Neutrophil (primary cell): ENCODE data around the gene UBE2D4.

Source experiments
- H3K27ac ChIP-seq: fragments of 200-600 bp; sonication (generic); 2 replicates; pipeline ENCODE4 v1.5.1; 2016; ENCODE audit warnings: mild to moderate bottlenecking, moderate library complexity
- H3K27me3 ChIP-seq: fragments of 200-600 bp; sonication (generic); 2 replicates; pipeline ENCODE4 v1.6.0; 2016; ENCODE audit warnings: mild to moderate bottlenecking
- H3K36me3 ChIP-seq: fragments of 200-600 bp; sonication (generic); 2 replicates; pipeline ENCODE4 v1.5.1; 2017
- H3K4me1 ChIP-seq, 2 experiments: fragments of 200-600 bp in 1 of 2; sonication (generic) in 1 of 2; 1 replicate in 1 of 2; 2 replicates in 1 of 2; pipeline versions ENCODE4 v1.5.1 to v1.6.1; 2013 to 2016; ENCODE audit warnings: low read depth in 1 of 2, low read length in 1 of 2, mild to moderate bottlenecking in 1 of 2, moderate library complexity in 1 of 2; ENCODE audit not compliant: control insufficient read depth in 1 of 2, insufficient read depth in 1 of 2
- H3K4me3 ChIP-seq, 2 experiments: fragments of 200-600 bp in 1 of 2; sonication (generic) in 1 of 2; 1 replicate in 1 of 2; 2 replicates in 1 of 2; pipeline ENCODE4 v1.5.1; 2013 to 2016; ENCODE audit warnings: low read depth in 1 of 2, low read length in 1 of 2, mild to moderate bottlenecking in 1 of 2, moderate library complexity in 1 of 2
- H3K9me3 ChIP-seq: fragments of 200-600 bp; sonication (generic); 2 replicates; pipeline ENCODE4 v1.5.1; 2016
- CTCF ChIP-seq: fragments of 200-600 bp; sonication (generic); IDR thresholded peaks from 2 replicates; pipeline ENCODE4 v1.5.1; 2016; ENCODE audit warnings: antibody characterized with exemption

Gene UBE2D4

GRCh38 chr7:43921423-43921822 is 4.8 kb upstream of the UBE2D4 start:
- H3K27me3 ChIP-seq = no peaks in the 10 kb centered on the region
- TF ChIP-seq CTCF = no peak
- no peak overlapping the region for H3K4me3 ChIP-seq
- H3K27ac ChIP-seq = no peak overlapping the region
- H3K36me3 ChIP-seq = no peaks in the 10 kb centered on the region
- H3K9me3 ChIP-seq = no peaks in the 10 kb centered on the region
- H3K4me1 ChIP-seq = peaks cover 9 to 12% of the 10 kb centered on the region in 2 experiments

- no peaks in the 10 kb centered on the region for H3K36me3 ChIP-seq
- H3K27ac ChIP-seq = no peak overlapping the region
- TF ChIP-seq CTCF = no peak
- H3K4me1 ChIP-seq = peaks cover 18 to 23% of the 10 kb centered on the region in 2 experiments
- no peaks in the 10 kb centered on the region for H3K27me3 ChIP-seq
- H3K9me3 ChIP-seq = no peaks in the 10 kb centered on the region
- no peak overlapping the region for H3K4me3 ChIP-seq
Measured at GRCh38 chr7:43922726-43923125, 3.5 kb upstream of the UBE2D4 start.

GRCh38 chr7:43926798-43927123 is 525 bp downstream of the UBE2D4 start:
- Histone ChIP-seq H3K4me3 (peak overlapping the region; percentile 82 to 83), H3K36me3 (no peaks in the 10 kb centered on the region), H3K9me3 (no peaks in the 10 kb centered on the region), H3K27ac (peak overlapping the region; percentile 95), H3K27me3 (no peaks in the 10 kb centered on the region), H3K4me1 (peaks cover 18 to 23% of the 10 kb centered on the region in 2 experiments)
- peak; percentile 36 for TF ChIP-seq CTCF

- Histone ChIP-seq H3K36me3 (no peaks in the 10 kb centered on the region), H3K4me3 (no peak overlapping the region), H3K27me3 (no peaks in the 10 kb centered on the region), H3K27ac (no peak overlapping the region), H3K9me3 (no peaks in the 10 kb centered on the region), H3K4me1 (peaks cover 18 to 23% of the 10 kb centered on the region in 2 experiments)
- TF ChIP-seq CTCF = no peak
Measured at GRCh38 chr7:43927810-43928209, 1.6 kb downstream of the UBE2D4 start.

- H3K27ac ChIP-seq = no peak overlapping the region
- H3K4me1 ChIP-seq = peaks cover 18 to 23% of the 10 kb centered on the region in 2 experiments
- TF ChIP-seq CTCF = no peak
- no peak overlapping the region for H3K4me3 ChIP-seq
- H3K9me3 ChIP-seq = no peaks in the 10 kb centered on the region
- no peaks in the 10 kb centered on the region for H3K27me3 ChIP-seq
- H3K36me3 ChIP-seq = no peaks in the 10 kb centered on the region
Measured at GRCh38 chr7:43929529-43930457, 3.6 kb downstream of the UBE2D4 start.
